GM12878 (cell line): Measurements from ENCODE around the gene SNX3. TPM values are rescaled to one million over a fixed set of nuclear protein-coding genes. Genes with fewer than 3 reads are reported as not detected.
A peak's percentile ranks its signal among the peaks of the same experiment; 100 is the strongest.

Experiments
- BCL11A ChIP-seq: IDR thresholded peaks from 2 replicates; pipeline ENCODE4 v1.6.1; 2011; ENCODE audit warnings: low read depth, low read length
- BRCA1 ChIP-seq: IDR thresholded peaks from 2 replicates; pipeline ENCODE4 v1.6.1; 2011; ENCODE audit warnings: low read depth, low read length, improper control_type of control experiment
- CBFB ChIP-seq: IDR thresholded peaks from 2 replicates; pipeline ENCODE4 v1.6.1; 2016; ENCODE audit warnings: antibody characterized with exemption, low read depth
- CTCF ChIP-seq, 3 experiments: IDR thresholded peaks in 2 of 3; conservative IDR thresholded peaks in 1 of 3; 2 replicates each; pipeline ENCODE4 v1.5.1; 2011; ENCODE audit warnings: low read depth in 3 of 3, low read length in 3 of 3, mild to moderate bottlenecking in 3 of 3, control low read depth in 2 of 3, moderate library complexity in 2 of 3, inconsistent platforms in 1 of 3, mixed read lengths in 1 of 3; ENCODE audit not compliant: control insufficient read depth in 2 of 3, insufficient read depth in 1 of 3; ENCODE audit errors: extremely low read depth in 1 of 3
- EED ChIP-seq: sonication (generic); IDR thresholded peaks from 2 replicates; pipeline ENCODE4 v1.6.1; 2016; ENCODE audit warnings: antibody characterized with exemption, low read depth
- EP300 ChIP-seq, 2 experiments: fragments of 150-350 bp in 1 of 2; IDR thresholded peaks; 2 replicates each; pipeline ENCODE4 v1.6.1; 2011 to 2012; ENCODE audit warnings: low read depth in 2 of 2, low read length in 2 of 2, borderline replicate concordance in 1 of 2, improper control_type of control experiment in 1 of 2, inconsistent platforms in 1 of 2; ENCODE audit not compliant: control insufficient read depth in 1 of 2
- FOXK2 ChIP-seq: fragments of 450-650 bp; IDR thresholded peaks from 2 replicates; pipeline ENCODE4 v1.6.1; 2017; ENCODE audit warnings: mild to moderate bottlenecking, moderate library complexity
- HDAC2 ChIP-seq: fragments of 200-600 bp; sonication (generic); IDR thresholded peaks from 2 replicates; pipeline ENCODE4 v1.6.1; 2017
- IRF3 ChIP-seq: fragments of 450-650 bp; IDR thresholded peaks from 2 replicates; pipeline ENCODE4 v1.6.1; 2014; ENCODE audit warnings: mild to moderate bottlenecking
- JUND ChIP-seq: IDR thresholded peaks from 2 replicates; pipeline ENCODE4 v1.6.1; 2012; ENCODE audit warnings: low read depth, mild to moderate bottlenecking, low read length, improper control_type of control experiment, moderate library complexity
- KDM1A ChIP-seq: fragments of 200-600 bp; sonication (generic); IDR thresholded peaks from 2 replicates; pipeline ENCODE4 v1.6.1; 2016; ENCODE audit warnings: borderline replicate concordance
- MEF2B ChIP-seq: fragments of 450-650 bp; IDR thresholded peaks from 2 replicates; pipeline ENCODE4 v1.6.1; 2018; ENCODE audit warnings: mild to moderate bottlenecking, moderate library complexity; ENCODE audit not compliant: partially characterized antibody, poor library complexity, severe bottlenecking
- MTA3 ChIP-seq: IDR thresholded peaks from 2 replicates; pipeline ENCODE4 v1.6.1; 2012; ENCODE audit warnings: low read length, inconsistent platforms, borderline replicate concordance
- MXI1 ChIP-seq: fragments of 150-350 bp; IDR thresholded peaks from 2 replicates; pipeline ENCODE4 v1.6.1; 2011; ENCODE audit warnings: low read depth, mild to moderate bottlenecking, inconsistent platforms, low read length, improper control_type of control experiment
- NR2F1 ChIP-seq: fragments of 450-650 bp; conservative IDR thresholded peaks from 2 replicates; pipeline ENCODE4 v1.6.1; 2017; ENCODE audit warnings: mild to moderate bottlenecking
- RCOR1 ChIP-seq: conservative IDR thresholded peaks from 2 replicates; pipeline ENCODE4 v1.6.1; 2012; ENCODE audit warnings: low read depth, low read length, improper control_type of control experiment
- SKIL ChIP-seq: fragments of 450-650 bp; IDR thresholded peaks from 2 replicates; pipeline ENCODE4 v1.6.1; 2017; ENCODE audit warnings: mild to moderate bottlenecking, low read depth, inconsistent platforms; ENCODE audit not compliant: poor library complexity, severe bottlenecking
- SMC3 ChIP-seq: IDR thresholded peaks from 2 replicates; pipeline ENCODE4 v1.6.1; 2011; ENCODE audit warnings: low read length, improper control_type of control experiment, borderline replicate concordance
- YY1 ChIP-seq: IDR thresholded peaks from 2 replicates; pipeline ENCODE4 v1.6.1; 2011; ENCODE audit warnings: low read depth, mild to moderate bottlenecking, low read length
- ZBED1 ChIP-seq: IDR thresholded peaks from 2 replicates; pipeline ENCODE4 v1.6.1; 2016; ENCODE audit warnings: borderline replicate concordance
- ZBTB4 ChIP-seq: fragments of 450-650 bp; formaldehyde crosslinking; IDR thresholded peaks from 2 replicates; pipeline ENCODE4 v1.4.0; 2022; ENCODE audit warnings: mild to moderate bottlenecking, moderate library complexity
- ZNF24 ChIP-seq: fragments of 450-650 bp; IDR thresholded peaks from 2 replicates; pipeline ENCODE4 v1.6.1; 2017; ENCODE audit warnings: antibody characterized with exemption, mild to moderate bottlenecking
- polyA plus RNA-seq, 11 experiments: library from polyadenylated mRNA; depleted of rRNA in 4 of 11; unstranded in 6 of 11; stranded (reverse) in 5 of 11; fragments of >200 nt; fragmentation: Nextera tagmentation in 4 of 11; fragmentation: Illumina TruSeq in 1 of 11; extraction: Ambion mirVana in 4 of 11; extraction: Trizol in 1 of 11; gene quantifications; 1 replicate in 1 of 11; 2 replicates in 10 of 11; pipeline versions ENCODE4 v1.2.1 to v1.2.3, GENCODE V29; 2011 to 2016; ENCODE audit warnings: inconsistent platforms in 2 of 11, missing spikeins in 2 of 11, low read depth in 1 of 11
- total RNA-seq, 4 experiments: library from RNA; depleted of rRNA in 3 of 4; stranded (reverse); fragments of >200 nt in 3 of 4; fragmentation: Illumina TruSeq in 1 of 4; extraction: Trizol in 1 of 4; gene quantifications; 2 replicates each; pipeline versions ENCODE4 v1.2.1 to v1.2.3, GENCODE V29; 2013 to 2021

SNX3 gene
- total and polyA plus RNA-seq, 10 of the 15 experiments (the other 5 are each of a cell fraction or from before 2014, with no cell fraction given) = 43.7 to 297 (median 95.6) TPM

DNA sequence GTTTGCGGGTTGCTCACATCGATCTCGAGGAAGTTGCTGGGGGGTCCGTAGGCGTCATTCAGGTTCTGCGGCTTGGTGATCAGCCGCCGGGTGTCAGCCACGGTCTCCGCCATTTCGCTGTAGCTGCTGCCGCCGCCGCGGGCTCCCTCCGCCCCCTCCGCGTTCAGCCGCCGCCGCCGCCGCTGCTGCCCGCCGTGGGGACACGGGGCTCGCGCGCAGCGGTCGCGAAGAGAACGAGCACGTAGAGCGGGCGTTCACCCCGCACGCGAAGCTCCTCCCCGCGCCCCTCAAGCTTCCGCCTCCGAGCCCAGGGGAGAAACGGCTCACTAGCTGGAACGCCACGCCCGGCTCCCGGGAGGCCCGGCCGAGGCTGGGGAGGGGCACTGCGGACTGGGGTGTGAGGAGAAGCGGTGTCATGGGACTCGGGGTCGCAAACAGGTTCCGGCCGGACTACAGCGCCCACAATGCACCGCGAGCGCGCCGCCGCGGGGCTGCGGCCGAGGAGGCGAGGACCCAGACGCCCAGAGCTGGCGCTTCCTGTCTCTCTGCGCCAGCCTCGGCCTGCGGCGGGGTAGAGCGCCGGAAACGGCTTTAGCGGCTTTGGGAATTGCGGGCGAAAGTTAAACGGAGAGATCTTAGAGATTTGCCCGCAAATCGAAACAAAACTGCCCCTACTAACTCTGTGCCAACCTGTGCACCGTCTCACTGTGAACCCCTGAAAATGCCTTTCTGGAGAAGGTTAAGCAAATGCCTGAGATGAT lies at the start of gene SNX3 (continued):
- TF ChIP-seq CTCF (IDR thresholded peaks at IDR 0.05 in 2 of 3, conservative IDR thresholded peaks at IDR 0.05 in 1 of 3; ENCODE audit: control insufficient read depth in 2 of 3, extremely low read depth in 1 of 3, insufficient read depth in 1 of 3, low read depth in 3 of 3, low read length in 3 of 3) = 0 out of 6 replicates have a peak, but pooled peaks of 1 of the 3 experiments have one; percentile 11
- TF ChIP-seq MTA3 = no peak; the same call in 1 of the 2 replicates
- peak; percentile 48; the same call in 1 of the 2 replicates for TF ChIP-seq ZNF24
- TF ChIP-seq EED = peak; percentile 64
- TF ChIP-seq MEF2B = peak; percentile 49
- no peak for TF ChIP-seq HDAC2
- no peak for TF ChIP-seq ZBED1
- TF ChIP-seq RCOR1 = no peak
- TF ChIP-seq MXI1 = peak; percentile 80
- TF ChIP-seq ZBTB4 (CRISPR knock-in tag) = peak; percentile 13; the same call in 1 of the 2 replicates
- TF ChIP-seq YY1 = peak; percentile 76
- no peak for TF ChIP-seq BCL11A
- no peak for TF ChIP-seq BRCA1
- TF ChIP-seq CBFB = peak; percentile 68
- no peak for TF ChIP-seq SMC3
- no peak for TF ChIP-seq FOXK2
- TF ChIP-seq KDM1A = no peak
- TF ChIP-seq SKIL = peak; percentile 48
- no peak for TF ChIP-seq IRF3
- TF ChIP-seq EP300 (IDR thresholded peaks at IDR 0.05; ENCODE audit: borderline replicate concordance in 1 of 2, control insufficient read depth in 1 of 2, low read depth in 2 of 2, low read length in 2 of 2) = peak in 1 of 2 experiments; percentile 38; a peak in 1 of 4 replicates
- TF ChIP-seq NR2F1 = peak; percentile 62
- no peak for TF ChIP-seq JUND
